Measurements from ENCODE around the gene ANKRD29.

GRCh38 chr18:23694637-23695430 lies 32.1 kb upstream of the ANKRD29 start:
- TF ChIP-seq CTCF (IDR thresholded peaks at IDR 0.05) (no peak), POLR2AphosphoS5 (IDR thresholded peaks at IDR 0.05) (no peak)

Measured in prostate gland (tissue), 2 donors.